ENCODE measurements around the gene RMRP.

The RMRP gene

GRCh38 chr9:35609001-35609819, 48.6 kb downstream of the RMRP start:
- no peak for DNase-seq

DNA sequence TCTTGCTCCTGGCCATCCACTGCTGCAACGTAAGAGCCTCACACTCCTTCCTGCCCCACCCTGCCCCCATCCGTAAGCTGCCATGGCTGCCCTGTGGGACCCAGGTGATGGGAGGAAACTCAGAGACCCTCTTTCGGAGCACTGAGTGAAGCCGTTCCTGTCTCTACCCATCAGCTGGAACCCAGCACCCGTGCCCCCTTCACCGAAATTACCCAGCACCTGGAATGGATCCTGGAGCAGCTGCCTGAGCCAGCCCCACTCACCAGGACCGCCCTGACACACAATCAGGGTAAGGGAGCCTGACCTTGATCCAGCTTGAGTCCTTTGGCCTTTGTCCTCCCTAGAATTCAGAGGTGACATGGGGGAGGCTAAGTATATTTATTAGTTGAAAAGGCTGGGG, 49.6 kb downstream of the RMRP start:
- DNase-seq, result no peak
